ENCODE data around the gene RUNX3. TPM values are rescaled to one million over a fixed set of nuclear protein-coding genes. Genes with fewer than 3 reads are reported as not detected.

Gene RUNX3
- total RNA-seq, 2 experiments from 2014 or later, result 12.2 to 39.5 TPM

- intact Hi-C loops (cut with micrococcal nuclease; ENCODE audit: unreplicated experiment), result no loop called here
Observed at GRCh38 chr1:24926563-24927249, 3.4 kb downstream of the RUNX3 start.

GRCh38 chr1:24925963-24926362 lies 4.1 kb downstream of the RUNX3 start:
- BruUV-seq (replicated peaks), result no TSS peak
- Histone ChIP-seq H3K4me1 (ENCODE audit: insufficient read depth, low read length, poor library complexity, severe bottlenecking) (peaks cover 60% of the 10 kb centered on the region), H3K4me2 (ENCODE audit: low read length) (peak overlapping the region; percentile 85), H4K20me1 (ENCODE audit: insufficient read depth, low read length) (peaks cover 27% of the 10 kb centered on the region; the same call in 1 of the 2 replicates), H3K79me2 (ENCODE audit: insufficient read depth, low read depth, low read length) (peaks cover 23% of the 10 kb centered on the region), H3K4me3 (ENCODE audit: low read depth, low read length, poor library complexity, severe bottlenecking) (peak overlapping the region; percentile 91), H3K36me3 (ENCODE audit: insufficient read depth, low read length) (peaks cover 62% of the 10 kb centered on the region), H2AFZ (ENCODE audit: low read length) (no peak overlapping the region), H3K27ac (ENCODE audit: low read depth, low read length, poor library complexity, severe bottlenecking) (no peak overlapping the region), H3K9me3 (ENCODE audit: low read length) (no peaks in the 10 kb centered on the region), H3K9me2 (ENCODE audit: insufficient read depth, low read length) (no peaks in the 10 kb centered on the region)
- intact Hi-C loops (cut with micrococcal nuclease; ENCODE audit: unreplicated experiment), result no loop called here
- no peak for TF ChIP-seq CTCF (conservative IDR thresholded peaks at IDR 0.05; ENCODE audit: low read length)
- no peak for TF ChIP-seq EZH2phosphoT487 (IDR thresholded peaks at IDR 0.05; ENCODE audit: borderline replicate concordance, low read depth, low read length)
- no peak for DNase-seq (ENCODE audit: low spot score)
- CTCF ChIA-PET (ENCODE audit: unreplicated experiment), result interaction anchor here (0.5 kb wide), 1 partner anchor 648 kb away, joined by 3 read pairs; no protein-coding TSS in a partner anchor
- POLR2A ChIA-PET, result no interaction called here

More at GRCh38 chr1:24926563-24927249, 3.4 kb downstream of the RUNX3 start:
- Histone ChIP-seq H3K79me2 (ENCODE audit: insufficient read depth, low read depth, low read length) (peaks cover 23% of the 10 kb centered on the region), H2AFZ (ENCODE audit: low read length) (no peak overlapping the region), H3K4me3 (ENCODE audit: low read depth, low read length, poor library complexity, severe bottlenecking) (peak overlapping the region; percentile 91), H4K20me1 (ENCODE audit: insufficient read depth, low read length) (peaks cover 27% of the 10 kb centered on the region; the same call in 1 of the 2 replicates), H3K27ac (ENCODE audit: low read depth, low read length, poor library complexity, severe bottlenecking) (no peak overlapping the region), H3K36me3 (ENCODE audit: insufficient read depth, low read length) (peaks cover 58% of the 10 kb centered on the region), H3K4me2 (ENCODE audit: low read length) (peak overlapping the region; percentile 85), H3K4me1 (ENCODE audit: insufficient read depth, low read length, poor library complexity, severe bottlenecking) (peaks cover 67% of the 10 kb centered on the region), H3K9me3 (ENCODE audit: low read length) (no peaks in the 10 kb centered on the region), H3K9me2 (ENCODE audit: insufficient read depth, low read length) (no peaks in the 10 kb centered on the region)
- no peak for DNase-seq (ENCODE audit: low spot score)
- ChIA-PET CTCF (ENCODE audit: unreplicated experiment) (no interaction called here), POLR2A (interaction anchor here (0.6 to 1.7 kb wide), 4 partner anchors 13 to 74 kb away, joined by 3 to 11 read pairs (median 5); no protein-coding TSS in a partner anchor)
- 0 out of 2 replicates have a peak, but pooled peaks have one; percentile 29 for TF ChIP-seq CTCF (conservative IDR thresholded peaks at IDR 0.05; ENCODE audit: low read length)
- no peak for TF ChIP-seq EZH2phosphoT487 (IDR thresholded peaks at IDR 0.05; ENCODE audit: borderline replicate concordance, low read depth, low read length)
- no TSS peak for BruUV-seq (replicated peaks)
